Mucosa of rectum (tissue), 2 donors: ENCODE measurements around the gene TREH.

Experiments used
- H3K27ac ChIP-seq, 2 donors: one replicate each; pipeline ENCODE4 v1.7.0; 2013; ENCODE audit warnings: inconsistent platforms in 2 of 2, low read depth in 2 of 2, low read length in 2 of 2
- H3K27me3 ChIP-seq, 2 donors: one replicate each; pipeline ENCODE4 v1.7.0; 2013; ENCODE audit warnings: low read length in 2 of 2; ENCODE audit not compliant: control insufficient read depth in 2 of 2, insufficient read depth in 2 of 2
- H3K36me3 ChIP-seq, 2 donors: one replicate each; pipeline ENCODE4 v1.7.0; 2013; ENCODE audit warnings: low read length in 2 of 2; ENCODE audit not compliant: control insufficient read depth in 2 of 2, insufficient read depth in 2 of 2
- H3K4me1 ChIP-seq, 2 donors: one replicate each; pipeline ENCODE4 v1.7.0; 2013; ENCODE audit warnings: low read length in 2 of 2, mild to moderate bottlenecking in 1 of 2; ENCODE audit not compliant: control insufficient read depth in 2 of 2, insufficient read depth in 2 of 2
- H3K4me3 ChIP-seq, 2 donors: one replicate each; pipeline ENCODE4 v1.7.0; 2013; ENCODE audit warnings: low read length in 2 of 2
- H3K9ac ChIP-seq, 2 donors: one replicate each; pipeline ENCODE4 v1.7.0; 2013; ENCODE audit warnings: low read length in 2 of 2, low read depth in 1 of 2, mild to moderate bottlenecking in 1 of 2
- H3K9me3 ChIP-seq, 2 donors: one replicate each; pipeline ENCODE4 v1.7.0; 2013; ENCODE audit warnings: low read length in 2 of 2; ENCODE audit not compliant: control insufficient read depth in 2 of 2
- donor health status: healthy.
- donor health status: Normal muscosa, but diverticular disease.

The TREH gene

DNA sequence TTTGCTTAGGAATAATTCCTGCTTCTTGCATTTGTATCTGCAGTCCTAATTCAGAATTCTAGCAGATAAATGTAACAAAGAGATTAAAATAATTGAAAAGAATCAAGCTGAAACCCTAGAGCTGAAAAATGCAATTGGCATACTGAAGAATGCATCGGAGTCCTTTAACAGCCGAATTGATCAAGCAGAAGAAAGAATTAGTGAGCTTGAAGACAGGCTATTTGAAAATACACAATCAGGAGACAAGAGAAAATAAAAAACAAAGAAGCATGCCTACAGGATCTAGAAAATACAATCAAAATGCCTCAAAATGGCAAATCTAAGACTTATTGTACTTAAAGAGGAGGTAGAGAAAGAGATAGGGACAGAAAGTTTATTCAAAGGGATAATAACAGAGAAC, 8.2 kb downstream of the TREH start:
- Histone ChIP-seq H3K4me3 (no peak overlapping the region), H3K27me3 (no peaks in the 10 kb centered on the region), H3K9me3 (peaks cover 0 to 2% of the 10 kb centered on the region in 2 donors), H3K9ac (no peak overlapping the region), H3K36me3 (no peaks in the 10 kb centered on the region), H3K4me1 (no peaks in the 10 kb centered on the region), H3K27ac (no peak overlapping the region)

DNA sequence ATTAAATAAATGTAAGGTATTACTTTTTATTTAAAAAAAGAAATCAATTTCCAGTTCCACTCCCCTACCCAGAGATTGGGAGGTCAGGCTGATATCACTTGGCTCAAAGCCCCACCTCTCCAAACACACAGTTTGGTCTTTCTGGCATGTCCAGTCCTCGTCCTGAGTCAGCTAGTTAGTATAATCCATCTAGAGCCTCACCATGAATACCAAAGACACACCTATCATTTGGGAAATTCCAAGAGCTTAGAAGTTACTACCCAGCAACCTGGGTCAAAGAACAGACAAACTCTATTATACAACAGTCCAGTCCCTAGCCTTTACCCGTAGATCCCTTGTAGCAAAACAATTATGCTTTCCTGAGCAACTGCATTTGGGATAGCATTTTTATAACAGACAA, 9.4 kb downstream of the TREH start:
- H3K27ac ChIP-seq = no peak overlapping the region

GRCh38 chr11:118666371-118666770, 13.1 kb downstream of the TREH start:
- H3K9ac ChIP-seq = no peak overlapping the region
- H3K27me3 ChIP-seq = no peaks in the 10 kb centered on the region
- H3K9me3 ChIP-seq = peaks cover 0 to 2% of the 10 kb centered on the region in 2 donors
- H3K27ac ChIP-seq = no peak overlapping the region
- no peaks in the 10 kb centered on the region for H3K36me3 ChIP-seq
- H3K4me3 ChIP-seq = no peak overlapping the region
- no peaks in the 10 kb centered on the region for H3K4me1 ChIP-seq

More for the DNA sequence above, 9.4 kb downstream of the TREH start:
- H3K9ac ChIP-seq = no peak overlapping the region
- H3K36me3 ChIP-seq = no peaks in the 10 kb centered on the region
- H3K9me3 ChIP-seq = peaks cover 0 to 2% of the 10 kb centered on the region in 2 donors
- no peaks in the 10 kb centered on the region for H3K4me1 ChIP-seq
- no peak overlapping the region for H3K4me3 ChIP-seq
- H3K27me3 ChIP-seq = no peaks in the 10 kb centered on the region

GRCh38 chr11:118663902-118664301, 15.5 kb downstream of the TREH start:
- Histone ChIP-seq H3K27ac (no peak overlapping the region), H3K9me3 (no peaks in the 10 kb centered on the region), H3K36me3 (no peaks in the 10 kb centered on the region), H3K4me3 (no peak overlapping the region), H3K4me1 (peaks cover 10 to 13% of the 10 kb centered on the region in 2 donors), H3K27me3 (no peaks in the 10 kb centered on the region), H3K9ac (no peak overlapping the region)

DNA sequence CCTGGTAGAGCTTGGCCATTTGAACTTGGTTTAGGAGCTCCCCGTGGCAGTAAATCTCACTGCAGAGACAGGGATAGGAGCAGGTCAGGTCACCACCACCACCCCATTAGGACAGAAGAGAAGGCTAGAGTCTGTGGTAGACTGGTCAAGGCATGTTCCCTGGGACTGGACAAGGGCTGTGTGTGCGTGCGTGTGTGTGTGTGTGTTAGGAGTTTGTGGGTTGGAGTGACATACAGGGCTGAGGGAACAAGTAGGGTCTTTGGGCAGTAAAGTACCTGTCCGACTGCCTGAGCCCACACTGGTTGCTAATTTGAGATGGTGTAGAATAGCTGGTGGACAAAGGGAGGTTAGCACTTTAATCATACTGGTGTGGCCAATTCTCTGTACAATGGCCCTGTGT, 16.1 kb downstream of the TREH start:
- no peak overlapping the region for H3K4me3 ChIP-seq
- no peaks in the 10 kb centered on the region for H3K36me3 ChIP-seq
- H3K27me3 ChIP-seq = no peaks in the 10 kb centered on the region
- no peaks in the 10 kb centered on the region for H3K9me3 ChIP-seq
- H3K27ac ChIP-seq = no peak overlapping the region
- H3K9ac ChIP-seq = no peak overlapping the region
- H3K4me1 ChIP-seq = peaks cover 11 to 13% of the 10 kb centered on the region in 2 donors

- Histone ChIP-seq H3K36me3 (peaks cover 0 to 4% of the 10 kb centered on the region in 2 donors), H3K4me1 (peaks cover 11 to 13% of the 10 kb centered on the region in 2 donors), H3K27me3 (no peaks in the 10 kb centered on the region), H3K9me3 (no peaks in the 10 kb centered on the region), H3K4me3 (no peak overlapping the region), H3K27ac (no peak overlapping the region), H3K9ac (no peak overlapping the region)
Observed at GRCh38 chr11:118662401-118663271, 16.8 kb downstream of the TREH start.

DNA sequence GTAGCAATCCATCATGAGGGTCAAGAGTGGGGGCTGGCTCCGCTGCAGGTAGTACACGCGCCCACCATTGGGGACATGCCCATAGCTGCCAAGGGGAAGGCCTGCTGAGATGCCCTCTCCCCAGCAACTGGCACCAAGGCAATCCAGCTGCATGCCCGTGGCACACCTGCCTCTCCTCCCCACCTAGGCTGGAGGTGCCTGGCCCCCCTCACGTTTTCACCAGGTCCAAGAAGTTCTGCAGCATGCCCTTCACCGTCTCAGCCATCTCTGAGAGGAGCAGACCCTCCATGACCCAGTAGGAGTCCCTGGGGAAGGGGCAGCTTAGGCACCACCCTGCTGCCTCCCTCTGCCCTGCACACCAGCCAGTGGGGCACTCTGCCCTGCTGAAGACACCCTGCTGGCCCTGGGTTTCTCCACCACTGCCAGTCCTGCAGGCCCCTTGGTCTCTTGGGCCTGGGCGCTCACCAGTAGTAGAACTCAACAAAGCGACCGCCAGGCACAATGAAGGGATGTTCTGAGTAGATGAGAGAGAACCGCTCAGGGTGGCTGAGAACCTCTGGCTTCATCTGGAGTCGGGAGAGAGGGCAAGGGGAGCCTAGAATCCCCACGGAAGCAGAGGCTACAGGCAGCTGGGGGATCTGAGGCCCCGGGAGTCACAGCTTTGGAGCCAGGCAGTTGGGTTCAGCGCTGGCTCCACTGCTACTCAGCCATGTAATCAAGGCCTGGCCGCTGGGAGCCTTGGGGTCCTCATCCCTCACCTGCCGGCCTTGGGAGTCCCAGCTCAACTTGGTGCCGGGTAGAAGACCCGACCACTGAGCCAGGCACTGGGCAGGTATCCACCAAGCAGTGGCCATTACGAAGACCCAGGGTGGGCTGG, 17.8 kb downstream of the TREH start:
- no peak overlapping the region for H3K27ac ChIP-seq
- no peak overlapping the region for H3K9ac ChIP-seq
- no peaks in the 10 kb centered on the region for H3K9me3 ChIP-seq
- peaks cover 11 to 13% of the 10 kb centered on the region in 2 donors for H3K4me1 ChIP-seq
- H3K27me3 ChIP-seq = no peaks in the 10 kb centered on the region
- no peak overlapping the region for H3K4me3 ChIP-seq
- peaks cover 8 to 10% of the 10 kb centered on the region in 2 donors for H3K36me3 ChIP-seq

DNA sequence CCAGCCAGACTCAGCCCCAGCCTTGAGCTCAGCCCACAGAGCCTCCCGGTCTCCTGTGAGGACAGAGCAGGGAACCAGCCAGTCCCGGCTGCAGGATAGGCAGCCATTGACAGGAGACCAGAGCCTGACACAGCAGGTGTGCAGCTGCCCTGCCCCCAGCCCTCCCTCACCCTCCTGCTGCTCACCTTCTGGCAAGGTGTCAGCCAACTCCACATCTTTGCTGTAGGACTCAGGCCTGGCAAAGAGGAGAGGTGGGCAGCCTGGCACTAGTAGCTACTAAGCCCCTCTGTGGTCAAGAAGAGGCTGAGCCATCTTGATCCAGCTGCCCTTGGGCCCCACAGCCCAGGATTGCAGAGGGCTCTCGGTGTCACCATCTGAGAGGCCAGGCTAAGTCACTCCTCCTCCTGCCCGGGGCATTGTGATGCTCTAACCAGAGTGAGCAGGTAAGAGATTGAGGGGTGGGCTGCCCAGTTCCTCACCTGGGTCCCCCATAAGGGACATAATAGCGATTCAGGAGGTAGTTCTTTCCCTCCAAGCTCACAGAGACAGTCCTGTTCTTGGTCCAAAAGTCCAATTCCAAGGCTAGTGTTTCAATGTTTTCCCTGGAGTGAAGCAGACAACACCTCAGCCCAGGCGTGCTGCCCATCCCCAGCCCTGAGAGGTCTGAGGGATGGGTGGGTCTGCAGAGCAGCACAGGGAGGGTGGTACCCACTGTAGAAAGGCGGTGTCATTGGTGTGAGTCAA, 18.6 kb downstream of the TREH start:
- H3K27ac ChIP-seq = no peak overlapping the region
- H3K4me1 ChIP-seq = peaks cover 11 to 13% of the 10 kb centered on the region in 2 donors
- H3K27me3 ChIP-seq = no peaks in the 10 kb centered on the region
- H3K4me3 ChIP-seq = no peak overlapping the region
- H3K36me3 ChIP-seq = peaks cover 13 to 18% of the 10 kb centered on the region in 2 donors
- no peak overlapping the region for H3K9ac ChIP-seq
- no peaks in the 10 kb centered on the region for H3K9me3 ChIP-seq

GRCh38 chr11:118659953-118660680, 19.3 kb downstream of the TREH start:
- H3K9me3 ChIP-seq = no peaks in the 10 kb centered on the region
- peaks cover 19 to 24% of the 10 kb centered on the region in 2 donors for H3K36me3 ChIP-seq
- no peaks in the 10 kb centered on the region for H3K27me3 ChIP-seq
- H3K4me3 ChIP-seq = no peak overlapping the region
- peaks cover 11 to 13% of the 10 kb centered on the region in 2 donors for H3K4me1 ChIP-seq
- H3K27ac ChIP-seq = no peak overlapping the region
- H3K9ac ChIP-seq = peak overlapping the region in 1 of 2 donors; percentile 23
